ENCODE measurements around the gene TTLL8.

DNA sequence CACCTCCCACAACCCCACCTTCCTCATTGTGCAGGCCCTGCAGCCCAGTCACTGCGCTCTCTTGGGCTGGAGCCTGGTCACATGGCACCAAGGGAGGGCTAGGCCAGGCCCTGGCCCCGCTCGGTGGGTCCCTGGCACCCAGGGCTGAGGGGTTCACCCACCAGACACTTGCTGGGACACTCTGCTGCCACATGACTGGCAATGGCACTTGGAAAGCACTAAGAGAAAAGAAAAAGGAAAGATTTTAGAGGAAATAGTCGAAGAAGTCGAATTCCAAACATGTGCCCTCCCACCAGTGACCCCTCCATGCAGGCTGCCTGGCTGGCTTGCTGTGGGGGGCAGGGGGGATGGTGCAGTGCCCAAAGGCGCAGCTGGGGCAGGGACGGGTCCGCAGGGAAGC, 12.3 kb upstream of the TTLL8 start:
- TF ChIP-seq FOXM1 (IDR thresholded peaks at IDR 0.05; ENCODE audit: low read depth) (no peak), SIN3A (IDR thresholded peaks at IDR 0.05; ENCODE audit: borderline replicate concordance, low read depth, low read length) (no peak), EZH2phosphoT487 (IDR thresholded peaks at IDR 0.05; ENCODE audit: borderline replicate concordance, low read depth) (no peak), CTCF (IDR thresholded peaks at IDR 0.05) (no peak), POLR2AphosphoS5 (IDR thresholded peaks at IDR 0.05; ENCODE audit: low read depth, low read length) (no peak)
